Mammary epithelial cell (primary cell): ENCODE measurements around the gene FOXS1.

ENCODE experiments used
- EZH2 ChIP-seq: IDR thresholded peaks from 2 replicates; pipeline ENCODE4 v1.6.1; 2012; ENCODE audit warnings: low read length, inconsistent platforms, borderline replicate concordance
- TF ChIP-seq, protein P1 (sequence below), 2 donors: IDR thresholded peaks in 1 of 2; conservative IDR thresholded peaks in 1 of 2; 2 replicates each; pipeline ENCODE4 v1.5.1; 2011 to 2012; ENCODE audit warnings: inconsistent platforms in 2 of 2, low read length in 2 of 2, mild to moderate bottlenecking in 2 of 2, control low read depth in 1 of 2, low read depth in 1 of 2; ENCODE audit not compliant: insufficient read depth in 1 of 2; ENCODE audit errors: extremely low read depth in 1 of 2

DNA sequence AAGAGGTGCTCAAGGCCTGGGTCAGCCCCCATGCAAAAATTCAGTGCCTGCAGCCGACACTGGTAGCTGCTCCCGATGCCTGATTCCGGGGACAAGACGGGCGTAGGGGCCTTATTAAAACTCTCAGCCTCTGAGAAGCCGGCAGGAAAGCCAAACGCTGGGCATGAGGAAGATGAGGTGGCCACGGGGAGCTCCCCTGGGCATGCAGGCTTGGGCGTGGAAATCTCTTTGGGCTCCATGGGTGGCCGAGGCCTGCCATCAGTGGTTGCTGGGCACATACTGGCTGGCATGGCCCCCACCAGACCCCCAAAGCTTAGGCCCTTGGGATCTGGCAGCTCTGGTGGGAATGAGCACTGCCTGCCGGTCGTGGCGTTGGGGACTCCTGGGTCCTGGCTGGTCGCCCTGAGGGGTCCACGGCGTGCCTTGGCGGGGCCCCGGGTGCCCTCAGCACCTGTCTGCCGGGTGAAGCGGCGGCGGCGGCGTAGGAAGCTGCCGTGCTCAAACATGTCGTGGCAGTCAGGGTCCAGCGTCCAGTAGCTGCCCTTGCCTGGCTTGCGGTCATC, 586 bp downstream of the FOXS1 start:
- TF ChIP-seq, protein P1, sequence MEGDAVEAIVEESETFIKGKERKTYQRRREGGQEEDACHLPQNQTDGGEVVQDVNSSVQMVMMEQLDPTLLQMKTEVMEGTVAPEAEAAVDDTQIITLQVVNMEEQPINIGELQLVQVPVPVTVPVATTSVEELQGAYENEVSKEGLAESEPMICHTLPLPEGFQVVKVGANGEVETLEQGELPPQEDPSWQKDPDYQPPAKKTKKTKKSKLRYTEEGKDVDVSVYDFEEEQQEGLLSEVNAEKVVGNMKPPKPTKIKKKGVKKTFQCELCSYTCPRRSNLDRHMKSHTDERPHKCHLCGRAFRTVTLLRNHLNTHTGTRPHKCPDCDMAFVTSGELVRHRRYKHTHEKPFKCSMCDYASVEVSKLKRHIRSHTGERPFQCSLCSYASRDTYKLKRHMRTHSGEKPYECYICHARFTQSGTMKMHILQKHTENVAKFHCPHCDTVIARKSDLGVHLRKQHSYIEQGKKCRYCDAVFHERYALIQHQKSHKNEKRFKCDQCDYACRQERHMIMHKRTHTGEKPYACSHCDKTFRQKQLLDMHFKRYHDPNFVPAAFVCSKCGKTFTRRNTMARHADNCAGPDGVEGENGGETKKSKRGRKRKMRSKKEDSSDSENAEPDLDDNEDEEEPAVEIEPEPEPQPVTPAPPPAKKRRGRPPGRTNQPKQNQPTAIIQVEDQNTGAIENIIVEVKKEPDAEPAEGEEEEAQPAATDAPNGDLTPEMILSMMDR (conservative IDR thresholded peaks at IDR 0.05 in 1 of 2, IDR thresholded peaks at IDR 0.05 in 1 of 2; ENCODE audit: extremely low read depth in 1 of 2, insufficient read depth in 1 of 2, low read depth in 1 of 2, low read length in 2 of 2), result no peak
- TF ChIP-seq EZH2, result no peak
